GM18870 (cell line): Measurements from ENCODE around the gene WDPCP.

Experiments
- ATAC-seq: cut with Tn5 transposase; IDR thresholded peaks from one replicate; pipeline ENCODE4 v1.9.1; 2021; ENCODE audit warnings: moderate library complexity; ENCODE audit not compliant: unreplicated experiment

WDPCP gene

DNA sequence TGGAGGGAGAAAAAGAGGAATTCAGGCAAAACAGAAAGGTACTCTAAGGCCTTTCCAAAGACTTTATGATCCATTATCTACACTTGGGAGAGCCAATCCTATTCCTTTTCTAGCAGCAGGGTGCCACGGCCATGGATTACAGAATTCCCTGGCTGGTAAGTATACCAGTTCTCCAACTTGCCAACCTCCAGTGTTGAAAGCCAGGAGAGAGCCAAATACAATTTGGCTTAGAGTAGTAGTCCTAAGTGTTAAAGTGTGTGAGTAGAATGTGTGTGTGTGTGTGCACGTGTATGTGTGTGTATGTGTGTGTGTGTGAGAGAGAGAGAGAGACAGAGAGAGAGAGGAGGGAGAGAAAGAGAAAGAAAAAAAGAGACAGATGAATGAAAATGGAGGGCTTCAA, 43.3 kb downstream of the WDPCP start:
- no peak for ATAC-seq

DNA sequence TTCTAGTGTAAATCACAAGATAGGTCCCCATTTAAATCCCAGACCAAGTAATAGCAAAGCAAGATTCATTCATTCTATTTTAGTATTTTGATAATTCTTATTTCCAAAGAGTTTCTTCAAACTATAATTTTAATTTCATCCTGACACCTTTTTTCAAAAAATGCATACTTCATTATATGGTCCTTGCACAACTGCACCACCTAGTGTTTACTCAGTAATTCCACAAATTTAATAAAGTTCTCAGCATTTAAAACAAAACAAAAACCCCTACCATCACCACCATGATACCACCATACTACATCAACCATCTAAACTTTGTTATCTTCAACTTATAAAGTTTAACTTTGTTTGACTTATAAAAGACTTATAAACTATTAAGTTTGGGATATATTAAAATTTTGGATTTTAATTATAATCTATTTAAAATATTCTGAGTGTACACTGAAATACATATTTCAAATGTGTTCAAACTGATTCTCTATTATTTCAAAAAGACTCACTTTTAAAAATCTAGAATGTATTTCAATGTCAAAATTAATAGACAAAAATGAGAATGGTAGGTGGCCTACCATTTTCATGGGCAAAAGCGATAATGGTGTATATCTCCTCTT, 44.2 kb downstream of the WDPCP start:
- no peak for ATAC-seq

DNA sequence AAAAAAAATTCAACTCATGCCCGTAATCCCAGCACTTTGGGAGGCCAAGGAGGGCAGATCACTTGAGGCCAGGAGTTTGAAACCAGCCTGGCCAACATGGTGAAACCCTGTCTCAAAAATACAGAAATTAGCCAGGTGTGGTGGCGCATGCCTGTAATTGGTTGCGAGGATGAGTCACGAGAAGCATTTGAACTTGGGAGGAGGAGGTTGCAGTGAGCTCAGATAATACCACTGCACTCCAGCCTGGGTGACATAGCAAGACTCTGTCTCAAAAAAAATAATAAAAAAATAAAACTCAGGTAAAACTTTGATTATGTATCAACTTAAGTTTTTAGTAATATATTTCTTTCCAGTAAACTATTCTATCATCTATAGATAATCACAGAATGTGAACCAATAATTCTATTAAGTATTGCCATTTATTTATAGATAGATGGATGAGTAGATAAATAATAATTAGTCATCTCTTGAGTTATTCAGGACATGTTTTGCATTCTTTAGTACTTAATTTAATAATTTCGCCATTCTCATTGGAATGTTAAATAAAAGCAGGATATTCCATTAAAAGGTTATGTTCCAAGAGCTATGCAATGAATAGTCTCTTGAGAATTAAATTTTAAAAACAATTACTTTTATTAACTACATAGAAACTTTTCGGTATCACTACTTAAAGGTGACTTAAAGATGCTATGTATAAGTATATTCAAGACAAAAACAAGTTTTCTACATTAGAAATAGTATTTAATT, 48.7 kb downstream of the WDPCP start:
- no peak for ATAC-seq

DNA sequence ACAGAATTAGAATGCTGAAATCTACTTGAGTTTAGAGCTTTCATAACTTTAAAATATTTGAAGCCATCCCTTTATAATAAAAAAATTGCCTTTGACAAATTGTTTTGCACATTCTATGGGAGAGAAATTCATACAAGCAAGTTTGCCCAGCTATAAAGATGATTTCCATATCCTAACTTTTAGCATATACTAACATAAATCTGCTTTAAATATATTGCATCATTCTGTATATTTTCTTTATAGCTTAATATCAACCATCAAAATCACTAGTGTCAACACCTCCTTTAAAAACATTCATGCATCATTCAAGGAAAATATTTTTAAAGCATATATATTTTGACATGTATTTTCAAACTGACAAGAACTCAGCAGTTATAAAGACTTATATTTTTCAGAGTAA, 49.9 kb downstream of the WDPCP start:
- ATAC-seq: no peak

DNA sequence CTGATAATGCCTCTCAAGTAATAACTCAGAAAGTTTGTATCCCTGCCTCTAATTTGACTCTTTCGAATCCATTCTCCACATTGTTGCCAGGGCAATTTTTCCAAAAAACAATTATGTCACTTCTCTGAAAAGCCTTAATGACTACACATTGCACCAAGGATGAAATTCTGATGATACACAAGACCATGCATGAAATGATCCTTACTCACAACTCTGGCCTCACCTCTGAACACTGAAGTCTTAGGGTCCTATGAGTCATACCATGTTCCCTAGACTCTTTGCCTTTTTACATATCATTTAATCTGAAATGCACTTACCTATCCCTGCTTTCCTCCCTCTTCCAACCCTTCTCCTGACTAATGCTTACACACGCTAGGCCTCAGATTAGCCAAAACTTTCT, 51.0 kb downstream of the WDPCP start:
- no peak for ATAC-seq

DNA sequence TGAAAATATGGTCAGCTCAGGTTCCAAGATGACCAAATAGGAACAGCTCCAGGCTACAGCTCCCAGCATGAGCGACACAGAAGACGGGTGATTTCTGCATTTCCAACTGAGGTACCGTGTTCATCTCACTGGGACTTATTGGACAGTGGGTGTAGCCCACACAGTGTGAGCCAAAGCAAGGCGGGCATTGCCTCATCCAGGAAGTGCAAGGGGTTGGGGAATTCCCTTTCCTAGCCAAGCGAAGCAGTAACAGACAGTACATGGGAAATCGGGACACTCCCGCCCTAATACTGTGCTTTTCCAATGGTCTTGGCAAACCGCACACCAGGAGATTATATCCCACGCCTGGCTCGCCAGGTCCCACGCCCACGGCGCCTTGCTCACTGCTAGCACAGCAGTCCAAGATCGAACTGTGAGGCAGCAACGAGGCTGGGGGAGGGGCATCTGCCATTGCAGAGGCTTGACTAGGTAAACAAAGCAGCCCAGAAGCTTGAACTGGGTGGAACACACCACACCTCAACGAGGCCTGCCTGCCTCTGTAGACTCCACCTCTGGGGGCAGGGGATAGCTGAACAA, 57.5 kb downstream of the WDPCP start:
- ATAC-seq: no peak

DNA sequence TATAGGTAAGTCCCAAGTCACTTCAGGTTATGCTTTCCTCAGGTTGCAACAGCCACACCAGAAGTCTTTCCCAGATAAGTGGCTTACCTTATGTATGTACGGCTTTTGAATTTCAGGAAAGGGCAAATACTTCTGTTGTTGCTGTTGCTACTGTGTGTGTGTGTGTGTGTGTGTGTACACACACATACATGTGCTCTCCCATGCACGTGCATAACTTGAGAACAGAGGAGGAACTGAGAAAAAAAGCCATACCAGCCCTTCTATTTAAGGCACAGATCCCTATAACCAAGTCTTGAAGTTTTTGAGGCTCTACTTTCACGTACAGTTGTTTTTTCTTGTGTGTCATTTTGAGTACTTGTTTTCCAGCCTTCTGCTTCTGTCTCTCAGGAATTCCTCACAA, 62.4 kb downstream of the WDPCP start:
- ATAC-seq: no peak

DNA sequence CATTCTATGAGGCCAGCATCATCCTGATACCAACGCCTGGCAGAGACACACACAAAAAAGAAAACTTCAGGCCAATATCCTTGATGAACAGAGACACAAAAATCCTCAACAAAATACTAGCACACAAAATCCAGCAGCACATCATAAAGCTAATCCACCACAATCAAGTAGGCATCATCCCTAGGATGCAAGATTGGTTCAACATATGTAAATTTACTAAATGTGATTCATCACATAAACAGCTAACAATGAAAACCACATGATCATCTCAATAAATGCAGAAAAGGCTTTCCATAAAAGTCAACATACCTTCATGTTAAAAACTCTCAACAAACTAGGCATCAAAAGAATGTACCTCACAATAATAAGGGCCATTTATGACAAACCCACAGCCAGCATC, 65.3 kb downstream of the WDPCP start:
- ATAC-seq: no peak

DNA sequence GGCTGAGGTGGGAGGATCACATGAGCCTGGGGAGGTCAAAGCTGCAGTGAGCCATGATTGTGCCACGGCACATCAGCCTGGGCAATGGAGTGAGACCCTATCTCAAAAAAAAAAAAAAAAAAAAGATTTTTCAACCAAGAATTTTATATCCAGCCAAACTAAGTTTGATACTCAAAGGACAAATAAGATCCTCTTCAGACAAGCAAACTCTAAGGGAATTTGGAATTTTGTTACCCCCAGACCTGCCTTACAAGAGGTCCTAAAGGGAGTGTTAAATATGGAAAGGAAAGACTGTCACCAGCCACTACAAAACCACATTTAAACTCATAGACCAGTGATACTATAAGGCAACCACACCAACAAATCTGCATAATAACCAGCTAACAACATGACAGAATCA, 67.5 kb downstream of the WDPCP start:
- no peak for ATAC-seq

DNA sequence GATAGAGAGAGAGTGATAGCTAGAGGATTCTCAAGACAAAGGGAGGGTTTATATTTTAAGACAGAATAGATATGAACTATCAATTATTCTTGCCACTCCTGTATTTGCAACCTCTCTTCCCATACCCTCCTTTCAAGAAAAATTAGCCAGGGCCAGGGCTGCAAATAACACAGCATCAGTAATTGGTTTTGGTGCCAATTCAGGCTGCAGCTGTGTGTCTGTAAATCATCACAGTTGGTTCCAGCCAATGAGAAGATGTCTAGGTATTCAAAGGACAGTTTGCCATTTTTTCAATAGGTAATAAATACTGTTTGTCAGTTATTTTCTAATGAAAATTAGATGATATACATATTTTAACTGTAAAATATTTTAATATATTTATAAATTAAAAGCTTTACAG, 73.5 kb downstream of the WDPCP start:
- ATAC-seq: no peak

DNA sequence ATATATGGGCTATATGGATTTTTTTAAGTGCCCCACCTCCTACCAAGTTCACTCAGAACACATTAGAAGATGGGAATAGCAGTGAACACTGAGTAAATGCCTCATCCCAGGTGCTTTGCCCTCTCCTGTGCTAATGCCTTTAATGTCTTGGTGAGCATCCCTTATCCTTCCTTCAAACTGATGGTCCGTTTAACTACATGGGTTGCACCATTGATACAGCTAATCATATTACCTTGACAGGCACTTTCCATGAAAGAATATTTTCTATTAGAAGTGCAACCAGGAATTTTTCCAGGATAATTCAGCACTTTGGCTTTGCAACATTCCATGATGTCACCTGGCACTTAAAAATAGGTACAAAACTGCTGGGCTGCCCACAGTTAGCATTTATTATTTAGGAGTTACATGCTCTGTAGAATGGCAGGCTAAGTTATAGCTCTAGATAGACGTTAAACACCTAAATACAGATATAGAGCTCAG, 74.0 kb downstream of the WDPCP start:
- ATAC-seq: no peak

DNA sequence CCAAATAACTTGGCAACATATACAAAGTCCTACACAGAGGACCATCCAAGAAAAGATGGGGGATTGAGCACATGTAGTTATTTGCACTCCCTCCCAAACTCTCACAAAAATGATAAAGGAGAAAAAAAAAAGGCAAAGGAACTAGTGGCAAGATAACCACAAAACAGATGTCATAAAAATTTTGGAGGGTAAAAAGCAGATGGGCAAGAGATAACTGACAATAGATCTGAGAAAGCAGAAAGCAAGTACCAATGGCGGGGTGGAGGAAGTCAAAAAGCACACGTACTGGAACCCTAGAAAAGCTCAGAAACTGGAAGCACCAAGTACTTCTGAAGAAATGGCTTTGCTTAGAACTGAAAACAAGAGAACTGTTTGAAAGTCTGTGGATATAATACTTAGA, 82.0 kb downstream of the WDPCP start:
- ATAC-seq: no peak

DNA sequence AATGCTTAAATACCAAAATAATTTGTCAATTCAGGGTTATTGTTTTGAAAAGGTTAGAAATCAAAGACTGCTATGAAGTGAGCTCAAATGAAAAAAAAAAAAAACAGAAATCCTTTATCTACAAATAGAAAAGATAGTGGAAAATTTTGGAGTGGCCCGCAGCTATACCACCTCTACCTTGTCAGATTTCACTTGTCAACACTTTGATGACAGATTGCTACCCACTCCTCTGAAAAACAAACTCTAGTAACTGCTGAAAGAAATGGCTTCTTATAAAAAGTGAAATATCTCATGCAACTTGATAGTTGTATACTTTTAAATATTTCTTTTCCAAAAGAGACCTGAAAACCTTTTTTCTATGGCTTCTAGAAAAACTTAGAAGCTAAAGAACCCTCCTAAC, 84.5 kb downstream of the WDPCP start:
- no peak for ATAC-seq

DNA sequence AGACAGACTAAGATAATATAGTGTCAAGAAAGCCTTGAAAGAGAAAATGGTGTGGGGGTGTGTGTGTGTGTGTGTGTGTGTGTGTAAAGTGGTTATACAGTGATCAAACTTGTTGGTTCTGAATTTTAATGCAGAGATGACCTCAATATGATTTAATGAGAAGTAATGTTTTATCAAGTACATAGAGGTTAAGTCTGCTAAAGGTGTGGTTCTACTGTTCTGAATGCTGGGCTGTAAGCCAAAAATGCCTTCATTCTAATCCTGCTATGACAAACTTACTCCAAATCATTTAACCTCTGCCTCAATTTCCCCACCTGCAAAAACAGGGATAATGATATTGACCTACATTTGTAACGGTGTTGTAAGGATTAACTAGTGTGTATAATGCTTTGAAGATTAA, 87.9 kb downstream of the WDPCP start:
- ATAC-seq: no peak

DNA sequence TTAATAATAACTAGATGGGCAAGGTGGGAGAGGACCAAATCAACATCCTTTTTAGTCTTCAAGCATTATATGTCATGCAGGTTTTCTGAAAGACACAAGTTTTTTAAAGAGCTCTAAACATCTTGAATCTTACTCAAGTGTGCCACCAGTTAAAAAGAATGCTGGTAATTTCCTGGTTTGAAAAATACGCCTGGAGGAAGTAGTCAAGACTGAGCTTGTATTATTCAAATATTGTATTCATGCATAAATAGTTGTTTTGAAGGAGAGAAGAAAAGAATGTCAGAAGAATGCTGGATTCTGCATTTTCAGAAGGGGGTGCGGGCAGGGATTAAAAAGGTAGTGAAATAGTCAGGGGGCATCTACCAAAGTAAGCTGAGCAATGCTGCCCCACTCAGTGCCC, 90.7 kb downstream of the WDPCP start:
- no peak for ATAC-seq

DNA sequence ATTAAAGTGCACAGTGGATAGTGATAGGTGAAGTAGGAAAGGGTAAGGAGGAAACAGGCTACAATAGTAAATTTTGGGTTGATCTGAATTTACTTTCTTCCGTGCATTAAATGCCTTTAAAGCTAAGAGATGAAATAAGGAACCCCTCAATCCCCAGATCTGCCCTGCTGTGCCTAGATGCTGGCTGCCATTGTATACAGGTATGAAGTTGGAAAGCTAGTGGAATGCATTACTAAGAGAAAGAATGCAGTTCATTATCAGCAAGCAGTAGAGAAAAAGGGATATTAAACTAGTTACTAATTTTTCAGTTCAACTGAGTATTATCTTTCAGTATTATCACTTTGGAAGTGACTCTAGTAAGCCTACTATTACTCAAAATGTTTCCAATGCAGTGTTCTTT, 93.3 kb downstream of the WDPCP start:
- no peak for ATAC-seq

DNA sequence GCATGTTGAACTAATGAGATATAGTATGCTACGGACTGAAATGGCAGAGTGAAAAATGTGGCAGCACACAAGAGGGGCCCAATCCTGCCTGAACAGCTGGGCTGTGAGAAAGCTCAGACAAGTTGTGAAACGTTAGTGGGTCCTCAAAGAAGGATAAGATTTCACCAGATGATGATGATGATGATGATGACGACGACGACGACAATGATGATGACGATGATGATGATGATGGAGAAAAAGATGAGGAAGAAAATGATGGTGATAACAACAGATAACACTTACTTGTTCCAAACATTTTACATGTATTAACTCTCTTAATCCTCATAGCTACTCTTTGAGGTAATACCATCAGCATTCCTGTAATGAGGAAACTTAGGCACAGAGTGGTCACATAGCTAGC, 94.2 kb downstream of the WDPCP start:
- no peak for ATAC-seq

DNA sequence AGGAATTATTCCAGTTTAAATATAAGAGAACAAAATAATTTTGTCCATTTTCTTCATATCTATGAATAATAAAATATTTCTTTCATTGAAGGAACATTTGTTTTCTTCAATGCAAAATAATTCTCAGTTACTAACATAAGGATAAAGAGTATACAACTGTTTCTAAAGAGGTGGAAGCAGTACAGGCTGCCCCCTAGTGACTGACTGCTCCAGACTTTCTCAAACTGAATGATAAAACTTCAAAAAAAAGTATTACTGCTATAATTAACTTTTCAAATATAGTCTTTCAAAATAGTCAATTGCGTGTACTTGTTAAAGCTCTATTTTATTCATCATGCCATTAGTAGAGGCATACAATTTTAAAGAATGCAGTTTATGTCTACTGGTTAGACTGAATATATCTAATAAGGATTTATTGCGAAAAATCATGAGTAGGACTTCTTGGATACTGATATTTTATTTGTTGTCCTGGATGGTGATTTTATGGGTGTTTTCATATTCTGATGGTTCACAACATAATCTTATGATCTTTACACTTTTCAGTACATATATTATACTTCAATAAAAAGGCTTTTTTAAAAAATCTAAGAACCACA, 100.1 kb downstream of the WDPCP start:
- ATAC-seq: no peak

DNA sequence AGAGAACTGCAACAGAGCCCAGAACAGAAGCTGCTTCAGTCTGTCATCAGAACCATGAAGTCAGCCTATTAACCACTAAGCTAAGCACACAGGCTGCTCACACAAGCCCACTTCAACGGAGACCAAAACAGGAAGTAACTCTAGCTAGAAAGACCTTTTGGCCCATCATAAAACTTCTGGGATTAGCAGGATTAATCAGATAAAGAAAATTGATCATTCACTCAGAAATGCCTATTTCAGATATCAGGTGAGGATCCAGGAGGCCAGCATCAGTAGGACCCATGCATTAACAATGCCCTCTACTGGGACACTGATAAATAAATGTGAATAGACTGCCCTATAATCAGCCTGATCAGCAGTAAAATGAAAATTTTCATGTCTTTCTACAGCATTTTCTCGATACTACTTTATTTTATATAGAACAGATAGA, 101.4 kb downstream of the WDPCP start:
- ATAC-seq: no peak

DNA sequence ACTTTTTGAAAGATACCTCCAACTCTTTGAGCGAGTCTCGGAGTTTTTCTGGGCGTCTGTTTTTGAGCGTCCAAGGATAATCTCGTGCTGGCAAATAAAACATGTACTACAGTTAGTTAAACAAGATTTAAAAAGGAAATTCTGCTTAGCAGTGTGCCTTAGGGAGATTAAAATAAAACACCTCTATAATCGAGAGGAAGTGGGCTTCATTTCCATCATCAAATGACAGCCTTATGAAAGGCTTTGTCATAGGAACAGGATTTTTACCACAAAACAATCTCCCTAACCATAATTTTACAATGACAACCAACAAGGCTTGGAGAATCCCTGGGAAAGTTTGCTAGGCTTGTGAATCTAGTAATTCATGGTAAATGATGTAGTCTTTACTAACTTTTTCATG, 103.4 kb downstream of the WDPCP start:
- ATAC-seq: no peak

DNA sequence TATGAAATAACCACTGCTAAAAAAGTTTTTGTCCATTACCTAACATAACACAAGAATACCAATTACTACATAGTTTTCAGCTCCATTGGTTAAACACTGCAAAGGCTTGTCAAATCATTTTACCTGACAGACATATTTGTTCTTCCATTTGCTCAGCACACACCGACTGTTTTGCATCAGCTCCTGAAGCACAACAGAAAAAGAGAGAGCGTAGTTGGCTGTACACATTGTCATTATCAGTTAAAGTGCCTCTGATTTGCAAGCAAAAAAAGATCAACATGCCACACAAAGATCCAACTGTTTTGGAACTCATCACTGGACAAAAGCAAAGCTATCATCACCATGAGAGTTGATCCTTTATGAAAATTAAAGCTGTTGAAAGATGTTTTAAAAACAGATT, 103.8 kb downstream of the WDPCP start:
- no peak for ATAC-seq

DNA sequence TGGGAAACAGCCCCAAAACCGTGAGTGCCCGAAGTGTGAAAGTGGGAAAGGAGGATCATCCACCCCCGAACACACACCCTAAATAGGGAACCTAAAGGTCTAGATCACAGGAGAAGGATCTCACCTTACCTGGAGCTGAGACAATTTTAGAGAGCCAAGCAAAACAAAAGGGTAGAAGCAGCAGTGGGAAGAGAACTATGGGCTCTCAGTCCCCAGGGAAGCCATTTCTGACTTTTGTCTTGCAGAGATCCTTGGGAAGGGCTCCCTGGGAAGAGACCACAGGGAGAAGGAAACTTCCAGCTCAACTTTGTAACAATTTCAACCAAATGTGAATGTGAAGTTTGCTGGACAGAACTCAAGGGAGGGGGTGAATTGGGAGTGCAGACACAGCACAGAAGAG, 110.6 kb downstream of the WDPCP start:
- no peak for ATAC-seq
